ENCODE results near the gene SLC39A11.

SLC39A11 gene

GRCh38 chr17:73027130-73027741, 65.3 kb downstream of the SLC39A11 start:
- peak; percentile 81 for ATAC-seq
- TF ChIP-seq ISL1 (CRISPR knock-in tag; IDR thresholded peaks at IDR 0.05) = no peak
- no peak for TF ChIP-seq TOX (CRISPR knock-in tag; IDR thresholded peaks at IDR 0.05; ENCODE audit: borderline replicate concordance)
- no peak for TF ChIP-seq RARB (CRISPR knock-in tag; IDR thresholded peaks at IDR 0.05)
- TF ChIP-seq ARNTL (CRISPR knock-in tag; IDR thresholded peaks at IDR 0.05; ENCODE audit: borderline replicate concordance, low read depth) = no peak

GRCh38 chr17:73025041-73025560, 67.4 kb downstream of the SLC39A11 start:
- TF ChIP-seq CSDC2 (CRISPR knock-in tag; IDR thresholded peaks at IDR 0.05) (no peak), TOX (CRISPR knock-in tag; IDR thresholded peaks at IDR 0.05; ENCODE audit: borderline replicate concordance) (no peak), SNAI2 (CRISPR knock-in tag; IDR thresholded peaks at IDR 0.05) (no peak), BACH2 (CRISPR knock-in tag; IDR thresholded peaks at IDR 0.05; ENCODE audit: borderline replicate concordance) (no peak)

GRCh38 chr17:73023759-73024158, 68.7 kb downstream of the SLC39A11 start:
- TF ChIP-seq TCF4 (CRISPR knock-in tag; IDR thresholded peaks at IDR 0.05; ENCODE audit: borderline replicate concordance) = no peak
- TF ChIP-seq ZFP30 (CRISPR knock-in tag; IDR thresholded peaks at IDR 0.05) = no peak
- TF ChIP-seq BACH2 (CRISPR knock-in tag; IDR thresholded peaks at IDR 0.05; ENCODE audit: borderline replicate concordance) = no peak
- TF ChIP-seq CREB5 (CRISPR knock-in tag; IDR thresholded peaks at IDR 0.05; ENCODE audit: low read depth) = no peak
- TF ChIP-seq ZFP3 (CRISPR knock-in tag; IDR thresholded peaks at IDR 0.05) = no peak
- no peak for TF ChIP-seq SNAI2 (CRISPR knock-in tag; IDR thresholded peaks at IDR 0.05)
- TF ChIP-seq ARNTL (CRISPR knock-in tag; IDR thresholded peaks at IDR 0.05; ENCODE audit: borderline replicate concordance, low read depth) = no peak
- no peak for TF ChIP-seq ESRRG (CRISPR knock-in tag; IDR thresholded peaks at IDR 0.05)
- ATAC-seq = no peak

More at GRCh38 chr17:73025041-73025560, 67.4 kb downstream of the SLC39A11 start:
- ATAC-seq = no peak

- no peak for TF ChIP-seq PATZ1 (CRISPR knock-in tag; IDR thresholded peaks at IDR 0.05; ENCODE audit: borderline replicate concordance)
- TF ChIP-seq OSR1 (CRISPR knock-in tag; IDR thresholded peaks at IDR 0.05) = no peak
- TF ChIP-seq TOX (CRISPR knock-in tag; IDR thresholded peaks at IDR 0.05; ENCODE audit: borderline replicate concordance) = no peak
- no peak for TF ChIP-seq TSHZ2 (CRISPR knock-in tag; IDR thresholded peaks at IDR 0.05)
- TF ChIP-seq CREB5 (CRISPR knock-in tag; IDR thresholded peaks at IDR 0.05; ENCODE audit: low read depth) = no peak
- no peak for TF ChIP-seq ARNTL (CRISPR knock-in tag; IDR thresholded peaks at IDR 0.05; ENCODE audit: borderline replicate concordance, low read depth)
- no peak for TF ChIP-seq ISL1 (CRISPR knock-in tag; IDR thresholded peaks at IDR 0.05)
- no peak for ATAC-seq
Measured at GRCh38 chr17:73022694-73023093, 69.8 kb downstream of the SLC39A11 start.

- ATAC-seq = no peak
- no peak for TF ChIP-seq BACH2 (CRISPR knock-in tag; IDR thresholded peaks at IDR 0.05; ENCODE audit: borderline replicate concordance)
- no peak for TF ChIP-seq GLIS3 (CRISPR knock-in tag; IDR thresholded peaks at IDR 0.05)
- no peak for TF ChIP-seq CREB5 (CRISPR knock-in tag; IDR thresholded peaks at IDR 0.05; ENCODE audit: low read depth)
- no peak for TF ChIP-seq ZNF70 (CRISPR knock-in tag; IDR thresholded peaks at IDR 0.05)
- no peak for TF ChIP-seq ISL1 (CRISPR knock-in tag; IDR thresholded peaks at IDR 0.05)
- no peak for TF ChIP-seq PATZ1 (CRISPR knock-in tag; IDR thresholded peaks at IDR 0.05; ENCODE audit: borderline replicate concordance)
- no peak for TF ChIP-seq CSDC2 (CRISPR knock-in tag; IDR thresholded peaks at IDR 0.05)
- TF ChIP-seq ZC3H10 (CRISPR knock-in tag; IDR thresholded peaks at IDR 0.05) = no peak
- TF ChIP-seq PPARA (CRISPR knock-in tag; IDR thresholded peaks at IDR 0.05; ENCODE audit: borderline replicate concordance) = no peak
- no peak for TF ChIP-seq ESRRG (CRISPR knock-in tag; IDR thresholded peaks at IDR 0.05)
- no peak for TF ChIP-seq TCF4 (CRISPR knock-in tag; IDR thresholded peaks at IDR 0.05; ENCODE audit: borderline replicate concordance)
- no peak for TF ChIP-seq ZFP3 (CRISPR knock-in tag; IDR thresholded peaks at IDR 0.05)
- no peak for TF ChIP-seq ZNF8 (CRISPR knock-in tag; IDR thresholded peaks at IDR 0.05)
- TF ChIP-seq OSR1 (CRISPR knock-in tag; IDR thresholded peaks at IDR 0.05) = no peak
- TF ChIP-seq SNAI2 (CRISPR knock-in tag; IDR thresholded peaks at IDR 0.05) = no peak
- TF ChIP-seq ZFP30 (CRISPR knock-in tag; IDR thresholded peaks at IDR 0.05) = no peak
- no peak for TF ChIP-seq TOX (CRISPR knock-in tag; IDR thresholded peaks at IDR 0.05; ENCODE audit: borderline replicate concordance)
Measured at GRCh38 chr17:73021771-73022170, 70.7 kb downstream of the SLC39A11 start.

Measured in SK-N-SH treated with all-trans-retinoic acid at 6 μM for 48 hours (cell line).